HG03196 (cell line): ENCODE measurements around the gene HIBADH.
A peak's percentile ranks its signal among the peaks of the same experiment; 100 is the strongest.

Experiments
- ATAC-seq: cut with Tn5 transposase; IDR thresholded peaks from one replicate; pipeline ENCODE4 v1.9.1; 2021; ENCODE audit not compliant: unreplicated experiment

The HIBADH gene

DNA sequence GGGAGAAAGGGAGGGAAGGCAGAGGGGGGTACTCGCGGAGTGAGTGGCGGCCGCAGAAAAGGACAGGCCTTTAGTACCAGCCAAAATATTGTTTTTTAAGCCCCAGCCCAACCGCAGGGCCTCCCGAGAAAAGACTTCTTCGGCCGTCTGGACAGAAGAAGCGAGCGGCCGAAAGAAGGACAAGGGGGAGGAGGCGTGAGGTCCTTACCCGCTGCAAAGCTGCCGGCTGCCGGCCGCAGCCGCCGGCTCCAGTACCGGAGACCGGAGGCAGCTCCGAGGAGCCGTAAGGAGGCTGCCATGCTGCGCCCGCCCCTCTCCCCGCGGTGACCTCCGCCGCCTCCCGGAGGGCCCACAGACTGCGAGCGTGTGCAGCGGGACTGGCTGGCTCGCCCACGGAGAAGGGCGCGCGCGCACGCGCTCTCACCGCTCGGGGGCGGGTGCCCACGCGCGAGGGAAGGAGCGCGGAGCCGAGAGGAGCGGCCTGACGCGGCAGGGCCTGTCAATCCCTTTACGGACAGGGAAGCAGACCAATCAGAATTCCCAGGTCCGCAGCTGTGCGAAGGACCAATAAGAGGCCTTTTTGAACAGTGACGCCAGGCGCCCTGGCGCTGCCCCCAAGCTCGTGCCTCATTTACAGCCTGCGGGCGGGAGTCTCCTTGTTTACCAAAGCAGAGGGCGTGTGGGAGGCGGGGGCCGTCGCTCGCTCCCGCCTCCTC lies at the start of gene HIBADH:
Gene HIBADH (minus strand): TSS at position 394 of the 716 bp plus-strand sequence. CDS start 95 bp downstream, at position 299.
- peak; percentile 100 for ATAC-seq

DNA sequence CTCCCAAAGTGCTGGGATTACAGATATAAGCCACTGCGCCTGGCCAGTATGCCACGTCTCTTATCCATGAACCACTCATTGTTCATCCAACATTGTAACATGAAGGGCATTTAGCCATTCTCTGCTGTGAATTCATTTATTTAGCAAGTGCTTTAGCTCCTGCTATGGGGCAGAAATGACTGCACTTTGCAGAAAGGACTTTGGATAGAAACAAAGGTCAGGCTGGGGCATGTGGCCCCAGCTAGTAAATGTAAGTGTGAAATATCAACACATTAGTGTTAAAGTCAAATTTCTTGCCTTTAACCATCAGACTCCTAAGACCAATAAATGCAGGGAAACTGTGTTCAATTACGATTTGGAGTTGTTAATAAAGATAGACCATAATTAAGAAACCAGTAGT lies 49.5 kb upstream of the HIBADH start:
- ATAC-seq: no peak

DNA sequence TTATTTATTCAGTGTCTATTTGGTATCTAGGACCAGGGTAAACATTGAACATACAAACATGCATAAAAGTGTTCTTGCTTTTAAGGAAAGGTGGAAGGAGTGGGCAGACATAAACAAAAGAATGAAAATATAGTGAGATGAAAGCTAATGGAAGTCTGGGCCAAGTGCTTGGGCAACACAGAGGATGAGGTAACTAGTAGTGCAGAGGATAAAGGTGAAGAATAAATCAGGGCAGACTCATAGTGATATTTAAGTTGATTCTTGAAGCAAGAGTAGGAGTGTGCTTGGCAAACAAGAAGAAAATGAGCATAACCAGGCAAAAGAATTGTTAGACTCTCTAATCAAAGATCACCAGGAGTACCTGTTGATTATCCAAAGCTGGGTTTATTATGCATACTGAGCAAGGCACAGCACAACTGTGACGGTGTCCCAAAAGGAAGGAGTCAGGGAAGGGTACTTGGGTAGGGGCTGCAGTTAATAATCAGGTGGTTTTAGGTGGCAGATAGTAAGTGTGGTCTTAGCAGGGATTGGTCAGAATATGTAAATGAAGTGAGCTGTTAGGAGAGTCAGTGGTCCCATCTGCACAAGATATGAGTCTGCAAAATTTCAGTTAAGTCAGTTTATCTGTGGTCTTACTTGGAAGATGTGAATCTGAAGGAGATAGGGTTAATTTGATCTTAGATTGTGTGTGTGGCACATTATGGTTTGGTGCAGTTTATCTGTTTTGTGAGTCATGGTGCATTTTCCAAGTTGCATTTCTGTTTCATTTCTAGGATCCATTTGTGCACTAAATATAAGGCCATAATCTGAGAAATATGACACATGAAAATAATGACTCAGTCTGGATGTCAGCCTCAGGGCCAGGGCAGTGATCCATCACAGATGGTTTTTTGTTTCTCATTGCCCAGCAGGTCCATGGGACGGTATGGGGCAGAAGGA lies 46.7 kb upstream of the HIBADH start:
- no peak for ATAC-seq

DNA sequence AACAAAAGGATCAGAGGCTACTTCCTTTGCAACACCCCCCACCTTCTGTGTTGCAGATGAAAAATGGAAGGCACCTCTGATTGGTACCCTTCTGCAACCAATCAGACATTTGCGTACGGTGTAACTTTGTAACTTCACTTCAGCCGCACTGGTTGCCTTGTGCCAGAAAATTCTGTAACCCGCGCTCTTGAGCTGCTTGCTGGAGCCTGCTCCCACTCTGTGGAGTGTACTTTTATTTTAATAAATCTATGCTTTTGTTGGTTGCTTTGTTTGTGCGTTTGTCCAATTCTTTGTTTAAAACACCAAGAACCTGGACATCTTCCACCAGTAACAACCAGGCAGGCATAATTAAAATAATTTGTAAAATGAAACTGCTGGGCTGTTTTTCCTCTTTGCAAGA lies 45.8 kb upstream of the HIBADH start:
- ATAC-seq: no peak

DNA sequence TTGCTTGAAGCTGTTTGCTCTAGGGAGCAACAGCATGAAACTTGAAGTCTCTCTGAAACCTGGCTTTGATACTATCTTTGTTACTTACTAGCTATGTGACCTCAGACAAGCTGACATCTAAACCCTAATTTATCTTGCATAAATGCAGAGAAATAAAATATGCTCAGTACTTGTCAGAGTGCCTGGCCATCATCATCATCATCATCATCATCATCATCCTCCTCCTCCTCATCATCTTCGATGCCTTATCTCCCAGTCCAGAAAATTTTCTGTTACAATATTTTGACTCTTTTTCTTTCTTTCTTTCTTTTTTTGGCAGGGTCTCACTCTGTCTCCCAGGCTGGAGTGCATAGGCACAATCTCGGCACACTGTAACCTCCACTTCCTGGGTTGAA lies 42.5 kb upstream of the HIBADH start:
- ATAC-seq: no peak

DNA sequence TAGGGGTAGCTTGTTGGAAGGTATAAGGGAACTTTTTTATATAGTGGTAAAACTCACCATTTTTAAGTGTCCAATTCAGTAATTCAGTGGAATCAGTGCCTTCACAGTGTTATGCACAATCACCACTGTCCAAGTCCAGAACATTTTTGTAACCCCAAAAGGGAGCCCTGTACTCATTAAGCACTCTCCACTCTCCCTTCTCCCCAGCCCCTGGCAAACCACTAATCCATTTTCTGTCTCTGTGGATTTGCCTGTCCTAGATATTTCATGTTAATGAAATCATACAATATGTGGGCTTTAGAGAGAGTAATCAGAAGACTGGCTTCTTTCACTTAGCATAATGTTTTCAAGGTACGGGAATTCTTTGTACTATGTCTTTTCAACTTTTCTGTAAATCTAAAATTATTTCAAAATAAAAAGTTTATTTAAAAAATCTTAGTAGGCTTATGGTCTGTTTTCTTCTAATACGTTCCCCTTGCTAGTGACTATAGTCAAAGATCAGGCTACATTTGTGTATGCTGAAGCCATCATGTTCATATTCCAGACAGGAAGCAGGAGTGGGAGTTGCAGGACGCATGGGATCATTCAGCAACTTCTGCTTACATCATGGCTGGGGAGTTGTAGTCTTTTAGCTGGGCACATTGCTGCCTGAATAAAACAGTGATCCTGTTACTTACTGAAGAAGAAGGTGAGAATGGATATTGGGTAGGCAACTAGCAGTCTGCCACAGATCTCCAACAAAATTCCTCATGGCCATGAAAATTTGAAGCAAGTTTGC lies 41.9 kb upstream of the HIBADH start:
- ATAC-seq: no peak

DNA sequence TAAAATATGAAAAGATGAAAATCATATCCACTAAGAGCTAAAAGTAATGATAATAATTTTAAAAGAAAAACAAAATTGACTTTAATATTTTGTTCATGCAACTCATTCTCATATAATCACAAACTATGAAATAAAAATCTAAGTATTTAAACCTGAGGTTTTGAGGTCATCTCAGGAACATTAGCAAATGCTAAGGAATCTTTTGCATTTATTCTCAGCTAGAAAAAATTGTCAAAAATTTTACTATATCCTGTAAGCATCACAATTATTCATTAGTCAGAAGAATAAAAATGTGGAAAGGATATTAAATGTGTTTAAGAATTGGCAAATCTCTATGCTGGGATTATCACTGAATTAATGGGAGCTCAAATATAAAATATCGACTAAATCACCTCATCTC lies 40.5 kb upstream of the HIBADH start:
- no peak for ATAC-seq

DNA sequence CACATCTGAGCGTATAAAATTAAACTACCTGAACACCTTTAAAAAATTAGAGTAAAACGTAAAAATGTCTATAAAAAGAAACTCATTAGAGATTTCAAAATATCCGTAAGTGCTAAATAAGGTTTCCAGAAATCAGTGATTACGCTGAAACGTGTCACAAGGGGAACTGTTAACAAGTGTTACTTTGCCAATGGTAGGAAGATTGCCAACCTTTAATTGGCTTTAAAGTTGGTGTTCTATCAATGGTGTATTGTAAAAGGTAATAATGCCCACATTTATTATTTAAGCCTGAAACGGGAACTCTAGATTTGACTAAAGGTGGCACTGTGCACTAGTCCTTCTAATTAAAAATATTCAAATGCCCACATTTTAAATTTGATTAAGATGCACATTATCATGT lies 37.8 kb upstream of the HIBADH start:
- ATAC-seq: no peak

DNA sequence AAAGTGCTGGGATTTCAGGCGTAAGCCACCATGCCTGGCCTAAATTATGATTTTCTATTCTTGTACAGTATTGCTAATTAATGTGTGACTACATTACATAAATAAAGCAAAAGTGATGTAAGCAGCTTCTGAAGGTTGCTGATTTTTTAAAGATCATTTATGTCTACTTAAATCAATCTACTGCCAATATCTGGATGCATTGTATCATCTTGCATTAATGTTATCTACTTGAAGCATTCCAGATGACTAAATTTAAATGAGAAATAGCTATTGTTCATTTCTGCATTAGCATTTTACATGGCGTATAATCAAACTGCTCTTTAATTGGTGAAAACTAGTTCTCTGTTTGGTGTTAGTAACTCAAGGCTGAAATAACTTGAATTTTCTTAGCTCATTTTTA lies 37.1 kb upstream of the HIBADH start:
- no peak for ATAC-seq

DNA sequence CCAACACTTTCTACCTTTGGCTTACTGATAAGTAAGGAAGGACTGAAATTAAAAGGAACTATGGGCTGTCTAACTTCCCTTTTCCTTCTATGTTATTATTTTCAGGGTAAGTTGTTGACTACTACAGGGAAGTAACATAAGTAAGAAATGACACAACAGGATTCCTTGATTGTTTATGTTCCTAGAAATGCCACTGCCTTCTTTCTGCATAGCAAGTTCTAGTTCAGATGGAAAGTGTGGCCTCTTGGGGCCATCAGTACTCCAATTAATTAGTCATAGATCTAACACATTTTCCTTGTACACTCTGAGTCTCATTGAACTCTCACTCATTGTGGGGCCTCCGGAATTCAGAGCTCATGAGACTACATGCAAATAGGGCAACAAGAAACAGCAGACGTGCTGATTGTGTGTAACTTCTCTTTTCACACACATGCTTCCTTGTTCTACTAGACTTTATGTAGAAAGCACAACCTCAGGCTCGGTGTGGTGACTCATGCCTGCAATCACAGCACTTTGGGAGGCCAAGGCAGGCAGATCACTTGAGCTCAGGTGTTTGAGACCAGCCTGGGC lies 35.3 kb upstream of the HIBADH start:
- peak; percentile 77 for ATAC-seq

DNA sequence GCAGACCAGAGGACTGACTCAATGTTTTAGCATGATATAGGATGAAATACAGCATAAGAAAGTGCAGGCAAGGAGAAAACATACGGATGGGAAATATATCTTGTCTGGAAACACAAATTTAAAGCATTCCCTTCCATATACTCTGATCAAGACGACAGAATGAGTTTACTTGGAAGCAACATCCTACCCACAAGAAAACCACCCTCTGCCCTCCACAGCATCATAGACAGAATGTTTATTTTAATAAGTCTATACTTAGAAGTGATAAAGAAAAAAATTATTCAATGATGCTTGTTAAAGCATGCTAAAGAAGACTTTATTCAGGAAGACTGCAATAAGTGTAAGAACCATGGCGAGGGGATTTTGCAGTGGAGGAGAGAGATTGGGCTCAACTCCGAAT lies 32.4 kb upstream of the HIBADH start:
- no peak for ATAC-seq

DNA sequence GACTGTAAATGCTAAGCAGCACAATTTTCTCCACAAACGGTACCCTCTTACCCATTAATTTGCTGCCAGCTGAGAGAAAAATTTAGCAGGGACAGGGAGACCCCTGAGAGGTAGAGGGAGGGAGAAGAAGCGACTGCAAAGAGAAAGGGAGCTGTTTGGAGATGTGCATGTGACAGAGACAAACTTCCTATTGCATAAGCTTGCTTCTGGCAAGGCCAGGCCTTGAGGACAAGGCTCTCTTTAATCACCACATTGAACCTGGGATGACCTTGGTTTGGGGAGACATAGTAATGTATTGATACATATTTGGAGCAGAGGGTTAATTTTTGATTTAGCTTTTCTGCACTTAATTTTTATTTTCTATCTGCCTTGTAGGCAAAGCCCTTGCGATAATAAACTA lies 31.1 kb upstream of the HIBADH start:
- ATAC-seq: no peak

DNA sequence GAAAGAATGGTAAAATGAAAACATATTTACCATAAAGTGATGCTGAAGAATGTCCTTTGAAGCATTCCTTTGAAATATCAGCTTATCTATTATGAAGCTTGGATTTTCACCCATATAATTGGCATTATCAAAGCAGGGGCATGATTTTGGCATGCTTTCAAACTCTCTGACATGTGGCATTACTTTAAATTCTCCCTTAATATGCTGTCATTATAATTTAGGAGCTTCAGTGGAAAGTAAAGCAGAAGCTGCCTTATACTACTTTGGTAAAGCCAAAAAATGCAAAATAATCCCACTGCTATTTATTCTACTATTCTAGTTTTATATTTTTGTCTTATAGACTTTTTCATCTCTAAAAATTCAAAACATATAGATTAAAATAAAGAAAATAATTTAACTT lies 28.0 kb upstream of the HIBADH start:
- no peak for ATAC-seq

DNA sequence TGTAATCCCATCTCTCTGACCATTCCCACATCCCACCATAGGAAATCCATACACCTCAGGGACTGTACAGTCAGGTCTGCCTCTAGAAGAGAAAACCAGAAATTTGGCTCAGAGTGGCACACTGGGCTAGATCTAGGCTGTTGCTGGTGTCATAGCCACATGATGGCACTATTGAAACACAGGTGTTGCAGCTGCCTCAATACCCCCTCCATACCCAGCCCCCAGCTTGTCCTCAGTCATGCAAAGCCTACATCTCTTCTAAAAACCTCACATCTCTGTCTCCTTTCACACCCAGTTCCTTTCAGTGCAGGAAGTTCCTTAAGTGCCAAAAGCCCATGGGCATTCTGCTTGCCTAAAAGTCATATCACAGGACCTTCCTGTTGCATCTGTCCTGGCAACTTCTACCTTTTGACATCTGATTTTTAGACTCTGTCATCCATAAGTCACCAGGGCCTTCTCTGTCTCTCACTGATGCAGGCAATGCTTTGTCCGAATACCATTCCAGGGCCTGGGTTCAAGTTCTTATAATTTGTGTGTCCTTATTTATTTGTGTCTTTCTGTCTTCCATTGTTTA lies 27.0 kb upstream of the HIBADH start:
- no peak for ATAC-seq

DNA sequence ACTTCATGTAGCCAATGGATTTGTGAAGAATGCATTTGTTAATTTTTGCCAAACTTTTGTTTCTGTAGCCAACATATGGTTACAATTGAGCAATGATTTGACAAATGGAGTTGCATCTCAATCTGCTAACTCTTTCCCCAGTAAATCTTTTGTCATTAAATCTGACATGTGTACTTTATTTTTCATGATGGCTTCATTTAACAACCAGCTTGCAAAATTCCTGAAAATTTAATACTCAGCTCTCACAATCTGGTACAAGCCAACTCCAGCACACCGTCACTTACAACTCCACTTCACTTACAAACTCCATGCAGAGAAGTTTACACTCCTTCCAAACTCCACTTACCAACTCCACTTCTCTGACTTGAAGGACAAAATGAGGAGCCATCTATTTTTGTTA lies 26.5 kb upstream of the HIBADH start:
- ATAC-seq: no peak

DNA sequence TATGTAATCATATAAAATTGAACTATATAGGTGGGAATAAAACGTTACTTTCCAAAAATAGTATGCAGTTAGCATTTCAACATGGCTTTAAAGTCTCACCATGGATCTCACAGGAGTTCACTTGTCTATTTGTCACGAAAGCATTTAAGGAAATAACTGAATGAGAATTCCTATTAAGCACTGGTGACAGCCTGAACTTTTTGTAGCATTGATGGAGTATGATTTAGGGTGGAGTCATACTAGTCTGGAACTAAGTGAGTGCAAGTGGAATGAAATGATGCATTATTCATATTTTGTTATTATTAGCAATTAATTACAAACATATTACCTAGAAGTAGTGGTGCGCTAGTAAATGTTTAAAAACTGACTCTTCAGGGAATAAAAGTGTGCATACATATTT lies 26.0 kb upstream of the HIBADH start:
- ATAC-seq: no peak

DNA sequence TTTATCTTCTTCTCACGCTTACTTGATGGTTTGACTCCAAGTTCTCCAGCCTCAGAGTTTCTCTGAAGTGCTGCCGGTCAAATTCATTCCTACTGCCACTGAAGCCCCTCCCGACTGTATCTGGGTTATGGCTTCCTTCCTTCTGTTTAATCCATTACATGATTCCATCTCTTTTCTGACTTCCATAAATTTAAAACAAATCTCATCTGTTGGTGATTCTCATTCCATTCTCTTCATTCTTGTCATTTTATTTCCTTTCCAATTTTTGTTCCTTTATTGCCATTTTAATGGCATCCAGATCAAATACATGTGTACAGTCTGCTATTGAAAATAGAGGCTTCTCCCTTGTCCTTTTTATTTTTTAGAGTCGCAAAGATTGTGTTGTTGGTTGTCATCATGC lies 25.4 kb upstream of the HIBADH start:
- ATAC-seq: no peak

DNA sequence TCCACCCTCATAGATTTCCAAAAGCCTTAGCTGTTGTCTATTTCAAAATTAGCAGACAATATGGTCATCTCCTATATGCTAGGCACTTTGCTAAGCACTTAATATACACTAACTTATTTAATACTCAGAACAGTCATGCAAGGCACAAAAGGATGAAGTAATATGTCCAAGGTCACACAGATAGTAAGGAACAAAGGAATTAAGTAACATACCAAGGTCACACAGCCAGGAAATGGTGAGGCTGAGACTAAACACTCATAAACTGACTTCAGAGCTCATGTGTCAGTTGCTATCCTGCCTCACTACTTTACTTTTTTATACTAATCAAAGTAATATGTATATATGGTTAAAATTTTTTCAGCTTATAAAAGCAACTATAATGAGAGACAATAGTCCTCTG lies 23.6 kb upstream of the HIBADH start:
- ATAC-seq: no peak

DNA sequence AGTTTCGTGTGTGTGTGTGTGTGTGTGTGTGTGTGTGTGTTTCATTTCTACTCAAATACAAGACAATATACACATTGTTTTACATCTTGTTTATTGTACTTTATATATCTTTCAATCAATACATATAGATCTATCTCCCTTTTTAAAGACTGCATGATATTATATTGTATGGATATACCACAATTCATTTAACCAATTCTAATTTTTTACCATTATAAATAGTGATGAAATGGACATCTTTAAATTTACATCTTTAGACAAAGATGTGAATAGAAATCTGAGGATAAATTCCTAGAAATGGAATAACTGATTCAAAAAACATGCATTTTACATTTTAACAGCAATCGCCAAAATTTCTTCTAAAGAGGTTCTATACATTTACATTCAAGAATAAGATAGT lies 23.2 kb upstream of the HIBADH start:
- no peak for ATAC-seq

DNA sequence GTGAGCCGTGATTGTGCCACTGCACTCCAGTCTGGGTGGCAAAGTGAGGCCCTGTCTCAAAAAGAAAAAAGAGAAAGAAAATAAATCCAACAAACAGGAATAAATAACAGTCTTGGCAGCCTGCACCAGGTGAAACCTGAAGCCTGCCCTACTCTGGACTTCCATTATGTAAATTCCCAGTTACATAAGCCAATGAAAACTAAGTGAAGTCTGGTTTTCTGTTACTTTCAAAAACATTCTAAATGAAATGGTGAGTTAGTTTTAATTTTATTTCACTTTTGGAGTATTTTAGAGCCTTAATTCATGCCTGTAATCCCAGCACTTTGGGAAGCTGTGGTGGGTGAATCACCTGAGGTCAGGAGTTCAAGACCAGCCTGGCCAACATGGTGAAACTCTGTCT lies 22.5 kb upstream of the HIBADH start:
- ATAC-seq: no peak

DNA sequence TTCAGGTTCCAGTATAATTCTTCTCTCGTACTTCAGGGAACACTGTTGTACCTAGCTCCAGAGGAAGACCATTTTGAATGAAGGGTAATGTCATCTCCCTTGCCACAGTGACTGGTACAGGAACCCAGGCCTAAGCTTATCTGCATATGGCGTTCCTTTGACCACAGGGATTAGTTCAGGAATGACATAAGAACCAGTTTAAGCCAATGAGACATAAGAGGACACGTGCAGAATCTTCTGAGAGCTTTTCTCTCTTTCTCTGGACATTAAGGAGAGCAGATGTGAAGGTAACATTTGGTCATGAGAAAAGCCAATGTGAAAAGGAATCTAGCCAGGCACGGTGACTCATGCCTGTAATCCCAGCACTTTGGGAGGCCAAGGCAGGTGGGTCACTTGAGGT lies 21.8 kb upstream of the HIBADH start:
- ATAC-seq: no peak
